ENCODE data around the gene TCF21. TPM values are rescaled to one million over a fixed set of nuclear protein-coding genes. Genes with fewer than 3 reads are reported as not detected.

The TCF21 gene
- total and polyA plus RNA-seq, 12 donors: 2.3 to 15.1 (median 3.3) TPM

DNA sequence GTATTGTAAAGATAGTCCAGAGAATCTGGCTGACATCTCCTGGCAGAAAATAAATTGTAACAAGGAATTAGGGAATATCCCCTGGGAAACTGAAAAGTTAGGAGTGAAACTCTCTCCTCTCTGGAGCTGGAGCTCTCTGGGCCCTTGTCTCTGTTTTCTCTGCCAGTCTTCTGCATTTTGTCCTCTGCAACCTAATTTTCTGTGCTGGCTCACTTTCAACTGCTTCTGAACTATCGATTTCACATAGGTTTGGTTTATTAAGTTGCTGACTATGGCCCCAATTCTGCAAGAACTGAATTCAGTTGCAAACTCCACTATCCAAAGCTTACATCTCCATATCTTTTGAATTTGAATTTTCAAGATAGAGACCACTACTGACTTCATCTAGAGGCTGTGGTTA, 9.3 kb downstream of the TCF21 start:
- no peak for DNase-seq
- H3K4me1 ChIP-seq (replicated peaks in 1 of 2): no peaks in the 10 kb centered on the region
- TF ChIP-seq, protein P1, sequence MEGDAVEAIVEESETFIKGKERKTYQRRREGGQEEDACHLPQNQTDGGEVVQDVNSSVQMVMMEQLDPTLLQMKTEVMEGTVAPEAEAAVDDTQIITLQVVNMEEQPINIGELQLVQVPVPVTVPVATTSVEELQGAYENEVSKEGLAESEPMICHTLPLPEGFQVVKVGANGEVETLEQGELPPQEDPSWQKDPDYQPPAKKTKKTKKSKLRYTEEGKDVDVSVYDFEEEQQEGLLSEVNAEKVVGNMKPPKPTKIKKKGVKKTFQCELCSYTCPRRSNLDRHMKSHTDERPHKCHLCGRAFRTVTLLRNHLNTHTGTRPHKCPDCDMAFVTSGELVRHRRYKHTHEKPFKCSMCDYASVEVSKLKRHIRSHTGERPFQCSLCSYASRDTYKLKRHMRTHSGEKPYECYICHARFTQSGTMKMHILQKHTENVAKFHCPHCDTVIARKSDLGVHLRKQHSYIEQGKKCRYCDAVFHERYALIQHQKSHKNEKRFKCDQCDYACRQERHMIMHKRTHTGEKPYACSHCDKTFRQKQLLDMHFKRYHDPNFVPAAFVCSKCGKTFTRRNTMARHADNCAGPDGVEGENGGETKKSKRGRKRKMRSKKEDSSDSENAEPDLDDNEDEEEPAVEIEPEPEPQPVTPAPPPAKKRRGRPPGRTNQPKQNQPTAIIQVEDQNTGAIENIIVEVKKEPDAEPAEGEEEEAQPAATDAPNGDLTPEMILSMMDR (IDR thresholded peaks at IDR 0.05): no peak
- no peak for TF ChIP-seq POLR2A (IDR thresholded peaks at IDR 0.05)
- no peak overlapping the region for H3K27ac ChIP-seq
- H3K9me3 ChIP-seq (replicated peaks in 1 of 3): no peaks in the 10 kb centered on the region
- H3K27me3 ChIP-seq: peaks cover 44% of the 10 kb centered on the region
- intact Hi-C loops (cut with DNase I): no loop called here
- 52 to 69% (median 59%) methylated on average over 1 of the region's 1 CpG for WGBS, 4 donors
- no peak overlapping the region for H3K4me3 ChIP-seq
- H3K36me3 ChIP-seq (replicated peaks in 1 of 2): no peaks in the 10 kb centered on the region

DNA sequence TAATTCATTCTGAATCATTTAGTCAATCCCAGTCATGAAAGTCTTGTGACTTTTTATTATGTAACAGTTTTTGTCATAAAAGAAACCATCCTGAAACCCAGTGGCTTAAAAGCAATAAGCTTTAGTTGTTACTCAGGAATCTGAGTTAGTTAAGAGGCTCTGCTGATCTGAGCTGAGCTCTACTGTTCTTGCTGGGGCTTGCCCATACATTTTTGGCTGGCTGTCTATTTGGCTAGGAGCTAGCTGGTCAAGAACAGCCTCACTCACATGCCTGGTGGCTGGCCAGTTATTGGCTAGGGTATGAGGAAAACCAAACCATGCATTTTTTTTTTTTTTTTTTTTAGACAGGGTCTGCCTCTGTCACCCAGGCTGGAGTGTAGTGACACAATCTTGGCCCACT, 10.6 kb downstream of the TCF21 start:
- peaks cover 34% of the 10 kb centered on the region for H3K27me3 ChIP-seq
- H3K36me3 ChIP-seq (replicated peaks in 1 of 2): no peaks in the 10 kb centered on the region
- no peak for DNase-seq
- no peak overlapping the region for H3K27ac ChIP-seq
- no peak overlapping the region for H3K4me3 ChIP-seq
- no peaks in the 10 kb centered on the region for H3K9me3 ChIP-seq (replicated peaks in 1 of 3)
- intact Hi-C loops (cut with DNase I): no loop called here
- H3K4me1 ChIP-seq (replicated peaks in 1 of 2): no peaks in the 10 kb centered on the region
- no peak for TF ChIP-seq POLR2A (IDR thresholded peaks at IDR 0.05)
- TF ChIP-seq, protein P1 (IDR thresholded peaks at IDR 0.05): no peak

DNA sequence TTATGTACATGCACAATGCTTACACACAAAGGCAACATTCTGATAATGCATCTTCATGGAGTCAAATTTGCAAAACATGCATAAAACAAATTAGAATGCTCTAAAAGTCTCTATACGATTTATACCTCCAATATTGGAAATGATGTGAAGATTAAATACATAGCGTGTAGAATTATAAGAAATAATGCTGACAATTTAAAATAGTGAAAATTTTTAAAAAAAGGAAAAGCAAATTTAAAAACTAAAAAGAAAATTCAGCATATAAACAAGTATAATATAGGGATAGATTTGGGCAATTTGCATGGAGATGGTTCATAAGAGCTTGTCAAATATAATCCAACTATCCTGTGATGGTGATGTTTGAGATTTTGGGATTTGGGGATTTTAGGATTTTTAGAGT, 14.9 kb downstream of the TCF21 start:
- TF ChIP-seq, protein P1 (IDR thresholded peaks at IDR 0.05): no peak
- TF ChIP-seq POLR2A (IDR thresholded peaks at IDR 0.05): no peak
- Histone ChIP-seq H3K36me3 (replicated peaks in 1 of 2) (no peaks in the 10 kb centered on the region), H3K27ac (no peak overlapping the region), H3K27me3 (peaks cover 17% of the 10 kb centered on the region), H3K9me3 (replicated peaks in 1 of 3) (no peaks in the 10 kb centered on the region), H3K4me1 (replicated peaks in 1 of 2) (no peaks in the 10 kb centered on the region), H3K4me3 (no peak overlapping the region)
- no peak for DNase-seq
- WGBS, 4 donors: 73 to 88% (median 83%) methylated on average over 2 of the region's 2 CpGs
- intact Hi-C loops (cut with DNase I): no loop called here

DNA sequence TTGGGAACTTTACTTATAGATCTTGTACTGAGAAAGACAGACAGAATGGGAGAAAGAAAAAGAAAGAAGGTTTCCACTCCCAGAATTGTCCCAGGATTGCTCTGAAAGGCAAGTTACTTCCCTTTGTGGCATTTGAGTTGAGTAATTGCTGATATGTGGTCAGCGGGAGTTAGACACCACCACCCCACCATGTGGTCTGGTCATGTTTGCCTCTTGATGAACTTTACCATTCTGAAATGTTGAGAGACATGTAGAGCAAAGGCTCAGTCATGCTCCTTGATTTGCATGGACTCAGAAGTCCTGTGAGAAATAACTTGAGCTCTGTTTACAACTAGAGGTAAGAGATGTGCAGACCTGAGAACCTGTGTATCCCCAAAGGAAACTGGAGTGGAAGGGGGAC, 17.1 kb downstream of the TCF21 start:
- Histone ChIP-seq H3K4me3 (no peak overlapping the region), H3K4me1 (replicated peaks in 1 of 2) (no peaks in the 10 kb centered on the region), H3K27ac (no peak overlapping the region), H3K27me3 (peaks cover 26% of the 10 kb centered on the region), H3K9me3 (replicated peaks in 1 of 3) (no peaks in the 10 kb centered on the region), H3K36me3 (replicated peaks in 1 of 2) (no peaks in the 10 kb centered on the region)
- intact Hi-C loops (cut with DNase I): no loop called here
- TF ChIP-seq, protein P1 (IDR thresholded peaks at IDR 0.05): no peak
- no peak for TF ChIP-seq POLR2A (IDR thresholded peaks at IDR 0.05)
- DNase-seq: no peak
- 44 to 57% (median 47%) methylated on average over 1 of the region's 1 CpG for WGBS, 4 donors

Data from adrenal gland (tissue), 12 donors.